ENCODE results near the gene CCDC102B. TPM values are rescaled to one million over a fixed set of nuclear protein-coding genes. Genes with fewer than 3 reads are reported as not detected.

Gene CCDC102B
- total and polyA plus RNA-seq, 2 of the 8 experiments (the other 6 are each of a cell fraction or from before 2014, with no cell fraction given): 0.80 to 1.1 TPM

- H3K36me3 ChIP-seq (ENCODE audit: control insufficient read depth in 2 of 4, insufficient read depth in 4 of 4, low read length in 3 of 4): no peaks in the 10 kb centered on the region
- H2BK5ac ChIP-seq (ENCODE audit: low read depth, low read length): no peak overlapping the region
- H3K56ac ChIP-seq (replicated peaks; ENCODE audit: insufficient read length, low read depth, low read length): no peak overlapping the region
- H3K79me2 ChIP-seq (ENCODE audit: control insufficient read depth in 1 of 2, insufficient read depth in 2 of 2, low read length in 2 of 2): no peaks in the 10 kb centered on the region
- H2BK15ac ChIP-seq (ENCODE audit: low read length): no peak overlapping the region
- peaks cover 0 to 2% (median 0%) of the 10 kb centered on the region in 4 experiments; a peak in 1 of 7 replicates for H3K4me1 ChIP-seq (replicated peaks in 1 of 4; ENCODE audit: control insufficient read depth in 3 of 4, insufficient read depth in 4 of 4, low read length in 3 of 4)
- no peak overlapping the region for H4K5ac ChIP-seq (ENCODE audit: insufficient read length, low read depth, low read length)
- H3K9me3 ChIP-seq (ENCODE audit: insufficient read depth in 2 of 2, low read depth in 1 of 2, low read length in 1 of 2): no peaks in the 10 kb centered on the region
- CTCF ChIA-PET (ENCODE audit: partially characterized antibody): no interaction called here
- POLR2A ChIA-PET (ENCODE audit: partially characterized antibody): no interaction called here
- H2AK5ac ChIP-seq (ENCODE audit: low read depth, low read length): no peak overlapping the region
- TF ChIP-seq KDM4A (IDR thresholded peaks at IDR 0.05; ENCODE audit: low read depth, low read length, severe bottlenecking) (no peak), BRCA1 (IDR thresholded peaks at IDR 0.05; ENCODE audit: low read depth, low read length) (no peak), SRF (IDR thresholded peaks at IDR 0.05; ENCODE audit: low read depth, low read length) (no peak)
- TF ChIP-seq, protein P1, sequence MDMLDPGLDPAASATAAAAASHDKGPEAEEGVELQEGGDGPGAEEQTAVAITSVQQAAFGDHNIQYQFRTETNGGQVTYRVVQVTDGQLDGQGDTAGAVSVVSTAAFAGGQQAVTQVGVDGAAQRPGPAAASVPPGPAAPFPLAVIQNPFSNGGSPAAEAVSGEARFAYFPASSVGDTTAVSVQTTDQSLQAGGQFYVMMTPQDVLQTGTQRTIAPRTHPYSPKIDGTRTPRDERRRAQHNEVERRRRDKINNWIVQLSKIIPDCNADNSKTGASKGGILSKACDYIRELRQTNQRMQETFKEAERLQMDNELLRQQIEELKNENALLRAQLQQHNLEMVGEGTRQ (IDR thresholded peaks at IDR 0.05; ENCODE audit: low read length): no peak
- no peaks in the 10 kb centered on the region for H3K79me1 ChIP-seq (ENCODE audit: low read depth, low read length)
- H4K8ac ChIP-seq (ENCODE audit: extremely low read depth, insufficient read depth, low read length): no peak overlapping the region
- no peak overlapping the region for H2AFZ ChIP-seq (ENCODE audit: low read length)
- no peak overlapping the region for H3K27ac ChIP-seq (ENCODE audit: low read depth, low read length)
- WGBS, 2 experiments (ENCODE audit: extremely low coverage in 1 of 2, insufficient coverage in 1 of 2, insufficient read length in 1 of 2, insufficient replicate concordance in 2 of 2, low coverage in 1 of 2, low lambda C conversion rate in 2 of 2, missing lambda C conversion rate in 1 of 2): 86% methylated on average over 4 of the region's 4 CpGs; no CpG with 5 or more reads in 1 of the 2 experiments
- H3K27me3 ChIP-seq (replicated peaks in 1 of 4; ENCODE audit: control insufficient read depth in 3 of 4, extremely low read depth in 1 of 4, insufficient read depth in 3 of 4, low read length in 3 of 4): no peaks in the 10 kb centered on the region
- FAIRE-seq (no peak), DNase-seq (ENCODE audit: low read depth in 1 of 2, low spot score in 2 of 2) (no peak)
- H2BK120ac ChIP-seq (replicated peaks; ENCODE audit: low read depth, low read length): no peak overlapping the region
- no peak overlapping the region for H2BK12ac ChIP-seq (ENCODE audit: low read depth, low read length)
- H2BK20ac ChIP-seq (ENCODE audit: low read length): no peak overlapping the region
- no peak overlapping the region for H3K9ac ChIP-seq (replicated peaks in 1 of 4; ENCODE audit: extremely low read depth in 1 of 4, low read depth in 3 of 4, low read length in 3 of 4)
- no peak overlapping the region for H3K23ac ChIP-seq (ENCODE audit: insufficient read length)
- H4K91ac ChIP-seq (replicated peaks; ENCODE audit: insufficient read length, low read length): no peak overlapping the region
- H3K4me3 ChIP-seq (ENCODE audit: extremely low read depth in 1 of 4, insufficient read depth in 2 of 4, low read depth in 3 of 4, low read length in 4 of 4): no peak overlapping the region
- H3K4ac ChIP-seq (replicated peaks; ENCODE audit: insufficient read length, low read depth, low read length): no peak overlapping the region
- H3K23me2 ChIP-seq (ENCODE audit: low read depth, low read length): no peaks in the 10 kb centered on the region
- no peak overlapping the region for H3K14ac ChIP-seq (ENCODE audit: insufficient read length)
- H4K20me1 ChIP-seq (replicated peaks in 1 of 2; ENCODE audit: control insufficient read depth in 1 of 2, insufficient read depth in 2 of 2, low read length in 2 of 2): no peaks in the 10 kb centered on the region
- H3K18ac ChIP-seq (ENCODE audit: extremely low read depth, low read length): no peak overlapping the region
- no peak overlapping the region for H3K4me2 ChIP-seq (ENCODE audit: insufficient read depth in 1 of 2, low read depth in 2 of 2, low read length in 2 of 2)
These were observed 41.8 kb downstream of the CCDC102B start for GRCh38 chr18:68839701-68840100.
